ENCODE measurements around the gene KRTAP3-3.

DNA sequence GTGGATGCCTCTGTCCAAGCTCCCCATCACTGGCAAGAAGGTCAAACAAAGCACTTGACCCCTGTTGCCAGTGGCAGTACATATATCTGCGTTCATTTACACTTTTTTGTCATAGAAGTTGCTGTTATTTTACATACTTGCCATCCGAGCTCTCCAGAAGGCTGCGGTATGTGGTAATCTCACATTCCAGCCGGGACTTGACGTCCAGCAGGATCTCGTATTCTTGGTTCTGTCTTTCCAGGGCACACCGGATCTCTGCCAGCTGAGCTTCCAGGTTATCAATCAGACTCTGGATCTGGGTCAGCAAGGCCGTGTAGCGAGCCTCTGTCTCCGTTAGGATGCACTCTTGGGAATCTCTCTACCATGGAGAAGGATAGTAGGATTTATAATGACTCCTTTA is 33.8 kb downstream of the KRTAP3-3 start:
- TF ChIP-seq, protein P1, sequence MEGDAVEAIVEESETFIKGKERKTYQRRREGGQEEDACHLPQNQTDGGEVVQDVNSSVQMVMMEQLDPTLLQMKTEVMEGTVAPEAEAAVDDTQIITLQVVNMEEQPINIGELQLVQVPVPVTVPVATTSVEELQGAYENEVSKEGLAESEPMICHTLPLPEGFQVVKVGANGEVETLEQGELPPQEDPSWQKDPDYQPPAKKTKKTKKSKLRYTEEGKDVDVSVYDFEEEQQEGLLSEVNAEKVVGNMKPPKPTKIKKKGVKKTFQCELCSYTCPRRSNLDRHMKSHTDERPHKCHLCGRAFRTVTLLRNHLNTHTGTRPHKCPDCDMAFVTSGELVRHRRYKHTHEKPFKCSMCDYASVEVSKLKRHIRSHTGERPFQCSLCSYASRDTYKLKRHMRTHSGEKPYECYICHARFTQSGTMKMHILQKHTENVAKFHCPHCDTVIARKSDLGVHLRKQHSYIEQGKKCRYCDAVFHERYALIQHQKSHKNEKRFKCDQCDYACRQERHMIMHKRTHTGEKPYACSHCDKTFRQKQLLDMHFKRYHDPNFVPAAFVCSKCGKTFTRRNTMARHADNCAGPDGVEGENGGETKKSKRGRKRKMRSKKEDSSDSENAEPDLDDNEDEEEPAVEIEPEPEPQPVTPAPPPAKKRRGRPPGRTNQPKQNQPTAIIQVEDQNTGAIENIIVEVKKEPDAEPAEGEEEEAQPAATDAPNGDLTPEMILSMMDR (IDR thresholded peaks at IDR 0.05): no peak
- TF ChIP-seq ZFX (IDR thresholded peaks at IDR 0.05; ENCODE audit: borderline replicate concordance): no peak

Data from 22Rv1 (cell line).